GM12878 (cell line): Measurements from ENCODE around the gene TPST1. TPM values are rescaled to one million over a fixed set of nuclear protein-coding genes. Genes with fewer than 3 reads are reported as not detected.
"Not testable (repeated sequence)": the region's sequence is repeated elsewhere in the genome, so short reads cannot be mapped to it uniquely, and the experiment has no call there.

Source experiments
- ATAC-seq: fragments of 200-7000 bp; cut with Tn5 transposase; 3 replicates; pipeline ENCODE4 v1.9.1; 2020; ENCODE audit warnings: mild to moderate bottlenecking, moderate library complexity
- BruUV-seq: library from RNA; stranded (reverse); fragments of 400-500 nt; replicated peaks from 2 replicates; lab custom pipeline; 2021; lab: Mats Ljungman, UMichigan
- CTCF ChIA-PET: fragments of 300-600 bp; sonication (Branson Sonifier 250); formaldehyde crosslinking; extraction: SDS; loops from one replicate; lab custom pipeline; 2021; ENCODE audit warnings: inconsistent platforms; lab: Yijun Ruan, JAX
- POLR2A ChIA-PET: fragments of 350-600 bp; formaldehyde crosslinking; extraction: SDS; loops from one replicate; lab custom pipeline; 2021; ENCODE audit warnings: inconsistent platforms; lab: Charles Lee
- RAD21 ChIA-PET: fragments of 300-600 bp; sonication (Branson Sonifier 250); formaldehyde crosslinking; loops from one replicate; lab custom pipeline; 2023; ENCODE audit warnings: antibody characterized with exemption; ENCODE audit not compliant: unreplicated experiment; lab: Charles Lee
- SMC1A ChIA-PET: fragments of 300-600 bp; sonication (Branson Sonifier 250); formaldehyde crosslinking; loops from one replicate; lab custom pipeline; 2023; ENCODE audit not compliant: unreplicated experiment, uncharacterized antibody; lab: Charles Lee
- DNase-seq: peaks from one replicate; pipeline ENCODE4 v3.0.0-alpha.2; 2011; ENCODE audit warnings: low read depth, low spot score
- FAIRE-seq: peaks from 3 replicates; lab custom pipeline; 2011; peaks lifted over from hg19 to GRCh38; lab: Jason Lieb, UNC
- H2AFZ ChIP-seq: 2 replicates; pipeline ENCODE4 v1.6.0; 2011; ENCODE audit warnings: low read depth, low read length, control low read depth; ENCODE audit not compliant: control insufficient read depth
- H3K27ac ChIP-seq: 2 replicates; pipeline ENCODE4 v1.5.1; 2011; ENCODE audit warnings: control low read depth; ENCODE audit not compliant: control insufficient read depth, insufficient read depth
- H3K27me3 ChIP-seq, 2 experiments: replicated peaks in 1 of 2; 2 replicates each; pipeline versions ENCODE4 v1.6.0 to v1.6.1; 2011; ENCODE audit warnings: low read length in 1 of 2; ENCODE audit not compliant: control insufficient read depth in 2 of 2, insufficient read depth in 2 of 2
- H3K36me3 ChIP-seq, 2 experiments: 2 replicates each; pipeline ENCODE4 v1.5.1; 2011; ENCODE audit warnings: low read length in 1 of 2; ENCODE audit not compliant: control insufficient read depth in 2 of 2, insufficient read depth in 2 of 2
- H3K4me1 ChIP-seq: 2 replicates; pipeline ENCODE4 v1.6.1; 2011; ENCODE audit warnings: mild to moderate bottlenecking, low read length, moderate library complexity, mixed read lengths; ENCODE audit not compliant: control insufficient read depth, insufficient read depth
- H3K4me2 ChIP-seq: 2 replicates; pipeline ENCODE4 v1.6.0; 2011; ENCODE audit warnings: control low read depth; ENCODE audit not compliant: control insufficient read depth, insufficient read depth
- H3K4me3 ChIP-seq: fragments of 200-600 bp; sonication (generic); 2 replicates; pipeline ENCODE4 v1.5.1; 2016
- H3K79me2 ChIP-seq: 2 replicates; pipeline ENCODE4 v1.6.0; 2011; ENCODE audit warnings: low read length; ENCODE audit not compliant: control insufficient read depth, insufficient read depth
- H3K9ac ChIP-seq: 2 replicates; pipeline ENCODE4 v1.8.0; 2011; ENCODE audit warnings: low read length, control low read depth, mixed read lengths; ENCODE audit not compliant: control insufficient read depth, insufficient read depth
- H3K9me3 ChIP-seq: replicated peaks from 3 replicates; pipeline ENCODE4 v1.5.1; 2011; ENCODE audit warnings: mild to moderate bottlenecking, low read length; ENCODE audit not compliant: control insufficient read depth, insufficient read depth
- H4K20me1 ChIP-seq: 2 replicates; pipeline ENCODE4 v1.6.0; 2011; ENCODE audit not compliant: control insufficient read depth, insufficient read depth
- PML ChIP-seq: IDR thresholded peaks from 2 replicates; pipeline ENCODE4 v1.6.1; 2012; ENCODE audit warnings: low read length, inconsistent platforms
- RB1 ChIP-seq: fragments of 450-650 bp; formaldehyde crosslinking; IDR thresholded peaks from 2 replicates; pipeline ENCODE4 v1.6.1; 2017; ENCODE audit warnings: mild to moderate bottlenecking, borderline replicate concordance
- RUNX3 ChIP-seq: IDR thresholded peaks from 2 replicates; pipeline ENCODE4 v1.6.1; 2012; ENCODE audit warnings: low read length, inconsistent platforms
- SREBF2 ChIP-seq: IDR thresholded peaks from 2 replicates; pipeline ENCODE4 v1.6.1; 2012; ENCODE audit warnings: mild to moderate bottlenecking, low read length
- WGBS: methylation state at CpG from one replicate; pipeline ENCODE4 v1.1.6; 2016; ENCODE audit warnings: low lambda C conversion rate; ENCODE audit not compliant: insufficient replicate concordance, insufficient coverage; ENCODE audit errors: missing lambda C conversion rate; 5-methylcytosine and 5-hydroxymethylcytosine counted together
- in situ Hi-C: fragments of 300-500 bp; cut with MboI; formaldehyde crosslinking; loops from 9 replicates; pipeline ENCODE4 v1.14.3; 2018; ENCODE audit warnings: mixed read lengths
- intact Hi-C: fragments of 100-400 bp; cut with micrococcal nuclease; formaldehyde crosslinking; loops from one replicate; pipeline ENCODE4 v1.14.2; 2022; ENCODE audit not compliant: unreplicated experiment
- polyA plus RNA-seq, 11 experiments: library from polyadenylated mRNA; depleted of rRNA in 4 of 11; unstranded in 6 of 11; stranded (reverse) in 5 of 11; fragments of >200 nt; fragmentation: Nextera tagmentation in 4 of 11; fragmentation: Illumina TruSeq in 1 of 11; extraction: Ambion mirVana in 4 of 11; extraction: Trizol in 1 of 11; gene quantifications; 1 replicate in 1 of 11; 2 replicates in 10 of 11; pipeline versions ENCODE4 v1.2.1 to v1.2.3, GENCODE V29; 2011 to 2016; ENCODE audit warnings: inconsistent platforms in 2 of 11, missing spikeins in 2 of 11, low read depth in 1 of 11
- total RNA-seq, 4 experiments: library from RNA; depleted of rRNA in 3 of 4; stranded (reverse); fragments of >200 nt in 3 of 4; fragmentation: Illumina TruSeq in 1 of 4; extraction: Trizol in 1 of 4; gene quantifications; 2 replicates each; pipeline versions ENCODE4 v1.2.1 to v1.2.3, GENCODE V29; 2013 to 2021
- TF ChIP-seq, protein P1 (sequence below): fragments of 450-650 bp; formaldehyde crosslinking; IDR thresholded peaks from 2 replicates; pipeline ENCODE4 v1.4.0; 2020; ENCODE audit warnings: mild to moderate bottlenecking, moderate library complexity

Gene TPST1
- total and polyA plus RNA-seq, 10 of the 15 experiments (the other 5 are each of a cell fraction or from before 2014, with no cell fraction given): 1.1 to 10.6 (median 7.5) TPM

DNA sequence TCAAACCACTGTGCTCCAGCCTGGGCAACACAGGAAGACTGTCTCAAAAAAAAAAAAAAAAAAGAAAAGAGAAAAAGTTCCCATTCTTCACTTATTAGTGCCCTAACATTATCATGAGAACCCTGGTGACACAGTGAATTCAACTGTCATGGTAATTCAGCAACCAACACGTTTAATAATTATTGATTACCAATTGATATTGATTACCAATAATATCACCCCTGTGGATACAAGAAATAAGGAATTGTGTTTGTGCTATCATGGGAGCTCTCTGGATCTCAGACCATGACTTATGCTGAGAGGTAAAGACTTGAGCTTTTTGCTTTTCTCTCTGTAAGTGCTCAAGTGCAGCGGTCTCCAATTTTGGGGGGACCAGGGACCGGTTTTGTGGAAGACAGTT, 195.3 kb downstream of the TPST1 start:
- no peak overlapping the region for H3K27ac ChIP-seq
- TF ChIP-seq, protein P1, sequence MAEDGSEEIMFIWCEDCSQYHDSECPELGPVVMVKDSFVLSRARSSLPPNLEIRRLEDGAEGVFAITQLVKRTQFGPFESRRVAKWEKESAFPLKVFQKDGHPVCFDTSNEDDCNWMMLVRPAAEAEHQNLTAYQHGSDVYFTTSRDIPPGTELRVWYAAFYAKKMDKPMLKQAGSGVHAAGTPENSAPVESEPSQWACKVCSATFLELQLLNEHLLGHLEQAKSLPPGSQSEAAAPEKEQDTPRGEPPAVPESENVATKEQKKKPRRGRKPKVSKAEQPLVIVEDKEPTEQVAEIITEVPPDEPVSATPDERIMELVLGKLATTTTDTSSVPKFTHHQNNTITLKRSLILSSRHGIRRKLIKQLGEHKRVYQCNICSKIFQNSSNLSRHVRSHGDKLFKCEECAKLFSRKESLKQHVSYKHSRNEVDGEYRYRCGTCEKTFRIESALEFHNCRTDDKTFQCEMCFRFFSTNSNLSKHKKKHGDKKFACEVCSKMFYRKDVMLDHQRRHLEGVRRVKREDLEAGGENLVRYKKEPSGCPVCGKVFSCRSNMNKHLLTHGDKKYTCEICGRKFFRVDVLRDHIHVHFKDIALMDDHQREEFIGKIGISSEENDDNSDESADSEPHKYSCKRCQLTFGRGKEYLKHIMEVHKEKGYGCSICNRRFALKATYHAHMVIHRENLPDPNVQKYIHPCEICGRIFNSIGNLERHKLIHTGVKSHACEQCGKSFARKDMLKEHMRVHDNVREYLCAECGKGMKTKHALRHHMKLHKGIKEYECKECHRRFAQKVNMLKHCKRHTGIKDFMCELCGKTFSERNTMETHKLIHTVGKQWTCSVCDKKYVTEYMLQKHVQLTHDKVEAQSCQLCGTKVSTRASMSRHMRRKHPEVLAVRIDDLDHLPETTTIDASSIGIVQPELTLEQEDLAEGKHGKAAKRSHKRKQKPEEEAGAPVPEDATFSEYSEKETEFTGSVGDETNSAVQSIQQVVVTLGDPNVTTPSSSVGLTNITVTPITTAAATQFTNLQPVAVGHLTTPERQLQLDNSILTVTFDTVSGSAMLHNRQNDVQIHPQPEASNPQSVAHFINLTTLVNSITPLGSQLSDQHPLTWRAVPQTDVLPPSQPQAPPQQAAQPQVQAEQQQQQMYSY (CRISPR knock-in tag): no peak
- TF ChIP-seq PML: no peak
- TF ChIP-seq RUNX3: no peak
- TF ChIP-seq RB1: no peak
- no peak for TF ChIP-seq SREBF2
- H3K79me2 ChIP-seq: no peaks in the 10 kb centered on the region
- ChIA-PET CTCF (no interaction called here), POLR2A (interaction anchor here (0.5 kb wide), 1 partner anchor 44 kb away, joined by 6 read pairs; no protein-coding TSS in a partner anchor), SMC1A (no interaction called here), RAD21 (no interaction called here)
- no TSS peak for BruUV-seq
- H4K20me1 ChIP-seq: no peaks in the 10 kb centered on the region
- ATAC-seq (no peak), DNase-seq (no peak), FAIRE-seq (no peak)
- H3K9me3 ChIP-seq: no peaks in the 10 kb centered on the region
- no peak overlapping the region for H3K4me3 ChIP-seq
- no peaks in the 10 kb centered on the region for H3K27me3 ChIP-seq
- H3K4me1 ChIP-seq: no peaks in the 10 kb centered on the region
- H3K4me2 ChIP-seq: no peak overlapping the region
- no peak overlapping the region for H3K9ac ChIP-seq
- no peak overlapping the region for H2AFZ ChIP-seq
- 76% methylated on average over 3 of the region's 3 CpGs for WGBS
- peaks cover 0 to 6% of the 10 kb centered on the region in 2 experiments; a peak in 1 of 4 replicates for H3K36me3 ChIP-seq
- in situ Hi-C loops: no loop called here
- intact Hi-C loops: no loop called here

DNA sequence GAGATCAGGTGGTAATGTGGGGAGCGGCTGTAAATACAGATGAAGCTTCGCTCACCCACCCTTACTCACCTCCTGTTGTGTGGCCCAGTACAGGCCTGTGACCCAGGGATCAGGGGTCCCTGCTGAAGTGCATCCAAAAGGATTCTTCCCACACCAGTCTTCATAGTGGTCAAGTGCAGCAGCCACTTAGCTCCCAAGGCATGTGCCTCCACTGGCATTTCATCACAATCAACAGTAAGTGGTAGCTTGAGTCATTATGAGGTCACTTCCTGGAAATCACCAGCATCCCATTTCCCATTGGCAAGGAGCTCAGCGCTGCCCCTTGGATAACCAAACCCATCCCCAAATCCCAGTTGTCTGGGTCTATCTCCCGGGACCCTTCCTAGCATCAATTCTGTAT, 196.0 kb downstream of the TPST1 start:
- RAD21 ChIA-PET, POLR2A ChIA-PET, FAIRE-seq: not testable (repeated sequence)

DNA sequence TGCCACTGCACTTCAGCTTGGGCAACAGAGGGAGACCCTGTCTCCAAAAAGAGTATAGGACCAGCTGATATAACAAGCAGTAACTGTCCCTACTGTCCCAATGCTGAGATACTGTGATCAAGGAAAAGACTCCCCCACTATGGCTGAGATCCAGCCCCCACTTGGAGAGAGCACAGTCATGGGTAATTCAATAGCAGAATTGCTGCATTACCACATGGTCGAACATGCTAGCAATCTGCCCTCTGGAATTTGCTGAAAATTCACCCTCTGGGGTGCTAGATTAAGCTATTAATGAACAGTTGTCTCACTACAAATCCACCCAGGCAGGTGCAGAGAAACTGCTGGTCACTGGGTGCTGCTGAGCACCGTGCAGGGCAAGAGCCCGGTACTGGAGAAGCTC, 196.8 kb downstream of the TPST1 start:
- 97% methylated on average over 3 of the region's 3 CpGs for WGBS
- intact Hi-C loops, in situ Hi-C loops: not testable (repeated sequence)

More for the DNA sequence above, 196.0 kb downstream of the TPST1 start:
- DNase-seq, SMC1A ChIA-PET, H3K36me3 ChIP-seq, BruUV-seq, H3K27ac ChIP-seq, in situ Hi-C loops, H4K20me1 ChIP-seq, H3K9me3 ChIP-seq, H3K4me2 ChIP-seq, H3K79me2 ChIP-seq, H3K4me3 ChIP-seq, H3K9ac ChIP-seq, ATAC-seq, H3K4me1 ChIP-seq, intact Hi-C loops, H3K27me3 ChIP-seq, H2AFZ ChIP-seq: not testable (repeated sequence)
- 94% methylated on average over 4 of the region's 4 CpGs for WGBS
- CTCF ChIA-PET: interaction anchor here (0.7 kb wide), 1 partner anchor 48 kb away, joined by 3 read pairs; no protein-coding TSS in a partner anchor

More for the DNA sequence above, 196.8 kb downstream of the TPST1 start:
- H3K27me3 ChIP-seq, H4K20me1 ChIP-seq, DNase-seq, H3K9me3 ChIP-seq, H2AFZ ChIP-seq, RAD21 ChIA-PET, H3K27ac ChIP-seq, H3K4me3 ChIP-seq, H3K4me1 ChIP-seq, FAIRE-seq, H3K36me3 ChIP-seq, CTCF ChIA-PET, H3K79me2 ChIP-seq, BruUV-seq, H3K9ac ChIP-seq, H3K4me2 ChIP-seq, POLR2A ChIA-PET, ATAC-seq, SMC1A ChIA-PET: not testable (repeated sequence)
